GM18867 (cell line): ENCODE data around the gene ANKS4B.
"Not testable (repeated sequence)": the region's sequence is repeated elsewhere in the genome, so short reads cannot be mapped to it uniquely, and the experiment has no call there.

ENCODE experiments used
- ATAC-seq: cut with Tn5 transposase; IDR thresholded peaks from one replicate; pipeline ENCODE4 v1.9.1; 2021; ENCODE audit warnings: mild to moderate bottlenecking, moderate library complexity; ENCODE audit not compliant: unreplicated experiment

The ANKS4B gene

DNA sequence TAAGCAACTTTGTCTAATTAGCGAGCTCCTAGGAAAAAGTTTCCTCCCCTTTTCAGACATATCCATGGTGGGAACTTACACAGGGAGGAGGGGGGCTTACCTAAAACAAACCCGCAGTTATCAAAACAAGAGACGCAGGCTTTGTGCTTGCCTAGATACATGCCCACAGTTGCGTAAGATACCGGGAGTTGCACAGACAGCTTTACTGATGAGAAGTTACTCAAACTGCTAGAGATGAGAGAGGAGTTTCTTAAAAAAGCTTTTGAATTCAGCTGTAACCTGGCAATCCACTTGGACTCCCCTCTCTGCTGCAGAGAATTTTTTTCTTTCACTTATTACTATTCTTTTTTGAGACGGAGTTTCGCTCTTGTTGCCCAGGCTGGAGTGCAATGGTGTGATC, 15.3 kb upstream of the ANKS4B start:
- ATAC-seq, result no peak

DNA sequence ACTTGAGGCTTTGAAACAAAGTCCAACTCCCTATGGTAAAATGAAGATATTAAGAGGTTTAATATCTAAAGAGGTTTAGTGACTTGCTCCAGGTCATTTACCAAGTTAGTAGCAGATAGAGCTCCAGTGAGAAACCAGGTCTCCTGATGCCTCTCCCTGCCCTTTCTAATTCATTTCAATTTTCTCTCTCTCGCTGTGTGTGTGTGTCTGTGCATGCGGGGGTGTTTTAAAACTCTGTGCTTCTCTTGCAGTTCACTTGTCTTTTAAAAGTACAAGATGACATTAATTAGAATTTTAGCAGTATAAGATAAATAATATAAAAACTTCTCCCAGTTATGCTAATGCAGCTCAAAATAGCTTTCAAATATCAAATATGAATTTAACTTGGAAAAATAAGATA, 13.9 kb upstream of the ANKS4B start:
- no peak for ATAC-seq

DNA sequence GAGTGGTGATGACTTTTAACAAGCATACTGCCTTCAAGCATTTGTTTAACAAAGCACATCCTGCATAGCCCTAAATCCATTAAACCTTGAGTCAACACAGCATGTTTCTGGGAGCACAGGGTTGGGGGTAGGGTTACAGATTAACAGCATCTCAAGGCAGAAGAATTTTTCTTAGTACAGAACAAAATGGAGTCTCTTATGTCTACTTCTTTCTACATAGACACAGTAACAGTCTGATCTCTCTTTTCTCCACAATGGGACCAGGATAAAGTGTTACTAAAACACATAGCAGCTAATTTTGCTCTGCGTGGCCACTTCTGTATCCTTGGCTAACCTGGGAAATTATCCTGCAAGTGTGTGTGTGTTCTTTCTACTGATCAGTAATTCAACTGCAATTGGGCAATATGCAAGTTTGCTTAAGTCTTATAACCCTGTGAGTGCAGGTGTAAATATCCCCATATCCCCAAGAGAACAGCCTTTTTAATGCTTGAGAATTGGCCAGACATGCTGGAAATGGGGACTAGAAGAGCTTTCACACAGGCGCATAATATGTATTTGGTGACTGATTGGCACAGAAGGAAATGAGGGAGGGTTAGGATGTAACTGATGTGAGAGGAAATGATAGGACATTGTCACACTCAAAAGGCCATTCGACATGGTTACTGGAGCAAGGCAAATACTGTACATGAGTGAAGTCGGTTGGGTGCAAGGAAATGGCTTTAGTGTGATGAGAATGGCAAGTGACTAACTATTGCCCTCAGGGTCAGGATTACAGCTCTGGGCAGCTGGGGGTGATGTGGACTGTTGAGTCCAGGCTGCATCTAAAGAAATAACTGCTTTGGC, 10.8 kb upstream of the ANKS4B start:
- no peak for ATAC-seq

DNA sequence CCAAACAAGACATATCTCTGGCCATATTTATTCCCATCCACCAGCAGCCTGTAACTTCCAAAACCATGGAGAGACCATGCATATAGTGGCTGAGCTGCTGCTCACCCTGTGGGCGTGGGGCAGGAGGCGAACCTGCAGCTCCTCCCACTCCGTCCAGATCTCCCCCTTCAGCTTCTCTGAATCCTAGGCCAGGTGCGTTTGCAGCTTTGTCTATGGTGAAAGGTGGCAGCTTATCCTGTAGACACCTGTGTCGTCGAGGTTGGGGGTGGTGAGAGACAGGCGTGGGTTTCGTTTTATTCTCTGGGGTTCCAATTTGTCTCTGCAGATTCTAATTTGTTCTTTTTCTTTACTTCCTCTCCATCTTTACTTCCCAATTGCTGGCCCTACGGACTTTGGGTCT, 9.7 kb upstream of the ANKS4B start:
- no peak for ATAC-seq

DNA sequence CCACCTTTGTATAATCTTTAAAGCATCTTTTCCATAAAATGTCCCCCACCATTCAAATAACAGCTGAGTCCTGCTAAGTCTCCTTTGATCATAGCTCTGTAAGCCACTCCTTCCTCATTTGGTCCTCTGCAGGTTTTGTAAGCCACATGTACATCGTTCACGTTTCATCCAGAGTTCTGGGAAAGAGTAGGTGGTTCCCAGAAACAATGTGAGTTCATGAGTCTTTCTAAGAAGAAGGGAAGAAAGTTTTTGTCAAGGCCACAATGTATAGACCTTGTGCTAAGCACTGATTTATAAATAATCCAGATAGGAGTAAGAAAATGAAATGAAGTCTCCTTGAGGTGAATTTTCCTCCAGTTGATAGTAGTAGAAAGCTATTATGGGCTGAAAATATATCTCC, 8.7 kb upstream of the ANKS4B start:
- ATAC-seq, result no peak

DNA sequence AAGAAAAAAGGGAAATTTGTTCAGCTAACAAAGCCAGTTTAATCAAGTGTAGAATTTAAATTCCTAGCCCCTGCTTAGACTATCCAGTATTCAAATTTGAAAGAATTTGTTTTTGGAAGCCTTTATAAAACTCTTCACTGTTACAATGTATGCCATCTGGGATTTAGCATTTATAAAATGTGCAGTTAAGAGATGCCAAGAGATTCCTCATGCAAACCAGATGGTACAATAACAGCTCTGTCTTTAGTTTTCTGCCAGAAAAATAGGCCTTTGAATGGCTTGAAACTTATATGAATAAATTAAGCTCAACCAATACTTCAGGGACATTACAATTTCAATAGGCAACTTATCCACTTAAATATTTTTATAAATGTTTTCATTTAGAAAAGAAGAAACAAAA, 6.8 kb upstream of the ANKS4B start:
- ATAC-seq, result no peak

DNA sequence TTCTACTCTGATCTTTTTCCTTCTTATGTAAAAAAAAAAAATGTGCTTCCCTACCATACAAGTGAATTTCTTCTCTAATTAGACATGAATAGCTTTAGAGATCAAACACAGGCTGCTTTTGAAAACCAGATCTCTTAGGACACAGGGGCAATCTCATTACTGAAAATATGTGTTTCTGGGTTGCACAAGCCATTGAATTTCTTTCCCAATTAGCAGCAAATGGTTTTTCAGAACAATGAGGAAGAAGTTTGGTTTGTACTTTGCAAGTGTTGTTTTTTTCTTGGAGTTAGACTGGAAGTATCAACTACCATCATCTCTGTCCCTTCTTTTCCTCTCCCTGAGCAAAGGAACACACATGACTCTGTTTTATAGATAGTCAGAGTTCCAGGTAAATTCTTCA, 5.6 kb upstream of the ANKS4B start:
- no peak for ATAC-seq

DNA sequence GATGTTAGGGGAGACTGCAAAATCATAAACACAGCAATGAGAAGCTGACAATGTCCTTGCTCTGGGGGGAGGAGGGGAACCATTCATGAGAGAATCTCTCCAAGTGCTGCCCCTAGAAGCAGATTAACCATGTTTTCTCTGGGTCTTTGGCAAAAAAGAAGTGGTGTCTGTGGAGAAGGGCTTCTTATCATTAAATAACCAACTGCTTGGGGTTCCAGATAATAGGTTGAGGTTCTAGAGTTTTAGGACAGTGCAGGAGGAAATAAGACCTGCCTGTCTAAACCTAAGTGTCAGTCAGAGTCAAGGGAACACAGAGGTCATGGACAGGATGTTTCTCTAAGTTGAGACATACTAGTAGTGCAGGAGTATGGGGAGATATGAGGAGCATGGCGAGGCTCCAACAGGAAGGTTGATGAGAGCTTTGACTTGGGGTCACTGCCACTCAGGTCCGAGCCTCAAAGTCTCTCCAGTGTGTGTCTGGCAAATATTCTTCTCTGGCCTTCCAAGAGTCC, 5.1 kb upstream of the ANKS4B start:
- no peak for ATAC-seq

DNA sequence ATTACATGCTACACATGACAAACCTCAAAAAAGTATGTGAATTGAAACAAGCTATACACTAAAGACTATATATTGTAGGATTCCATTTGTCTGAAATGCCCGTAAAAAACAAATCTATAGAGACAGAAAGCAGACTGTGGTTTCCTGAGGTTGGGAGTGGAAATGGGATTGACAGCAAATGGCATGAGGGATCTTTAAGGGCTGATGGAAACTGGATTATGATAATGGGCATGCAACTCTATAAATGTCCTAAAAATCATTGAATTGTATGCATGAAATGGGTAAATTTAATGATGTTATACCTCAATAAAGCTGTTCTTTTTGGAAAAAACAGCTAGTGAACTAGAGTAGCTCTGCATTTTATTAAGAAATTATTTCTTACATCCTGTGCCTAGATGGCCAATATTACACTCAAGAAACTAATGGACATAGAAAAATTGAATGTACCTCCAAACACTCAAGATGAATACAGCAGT, 416 bp upstream of the ANKS4B start:
- no peak for ATAC-seq

DNA sequence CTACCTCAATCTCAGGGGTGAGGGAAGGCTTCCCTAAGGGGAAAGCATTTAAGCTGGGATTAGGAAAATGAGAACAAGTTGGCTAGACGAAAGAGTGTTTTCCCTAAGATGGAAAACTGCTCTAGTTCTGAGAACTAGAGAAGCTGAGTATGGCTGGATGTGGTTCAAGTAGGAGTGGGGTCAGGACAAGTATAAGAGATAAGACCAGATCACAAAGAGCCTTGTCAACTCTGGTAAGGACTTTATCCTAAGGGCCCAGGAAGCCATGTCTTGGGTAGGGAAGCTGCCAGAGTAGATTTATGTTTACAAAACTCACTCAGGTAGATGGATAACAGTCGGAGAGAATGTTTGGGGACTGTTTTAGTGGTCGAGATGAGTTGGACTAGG, 1.7 kb downstream of the ANKS4B start:
- no peak for ATAC-seq

DNA sequence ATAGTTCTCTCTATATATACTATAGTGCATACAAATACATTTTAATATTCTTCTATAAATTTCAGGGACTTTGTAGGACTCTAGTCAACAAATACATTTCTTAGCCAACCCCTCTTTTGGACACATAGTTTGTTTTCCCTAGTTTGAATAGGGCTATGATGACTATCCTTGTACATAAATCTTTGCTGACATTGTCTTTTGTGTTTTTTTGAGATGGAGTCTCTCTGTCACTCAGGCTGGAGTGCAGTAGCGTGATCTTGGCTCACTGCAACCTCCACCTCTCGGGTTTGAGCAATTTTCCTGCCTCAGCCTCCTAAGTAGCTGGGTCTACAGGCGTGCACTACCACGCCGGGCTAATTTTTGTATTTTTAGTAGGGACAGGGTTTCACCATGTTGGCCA, 3.3 kb downstream of the ANKS4B start:
- ATAC-seq, result no peak

DNA sequence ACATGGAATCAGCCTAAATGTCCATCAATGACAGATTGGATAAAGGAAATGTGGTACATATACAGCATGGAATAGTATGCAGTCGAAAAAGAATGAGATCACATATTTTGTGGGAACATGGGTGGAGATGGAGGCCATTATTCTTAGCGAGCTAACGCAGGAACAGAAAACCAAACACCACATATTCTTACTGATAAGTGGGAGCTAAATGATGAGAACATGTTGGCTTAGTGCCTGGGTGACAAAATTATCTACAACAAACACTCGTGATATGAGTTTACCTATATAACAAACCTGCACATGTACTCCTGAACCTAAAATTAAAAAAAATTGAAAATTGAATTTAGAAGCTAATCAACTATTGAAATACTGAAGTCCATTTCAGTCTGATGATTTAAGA, 6.1 kb downstream of the ANKS4B start:
- ATAC-seq, result no peak

DNA sequence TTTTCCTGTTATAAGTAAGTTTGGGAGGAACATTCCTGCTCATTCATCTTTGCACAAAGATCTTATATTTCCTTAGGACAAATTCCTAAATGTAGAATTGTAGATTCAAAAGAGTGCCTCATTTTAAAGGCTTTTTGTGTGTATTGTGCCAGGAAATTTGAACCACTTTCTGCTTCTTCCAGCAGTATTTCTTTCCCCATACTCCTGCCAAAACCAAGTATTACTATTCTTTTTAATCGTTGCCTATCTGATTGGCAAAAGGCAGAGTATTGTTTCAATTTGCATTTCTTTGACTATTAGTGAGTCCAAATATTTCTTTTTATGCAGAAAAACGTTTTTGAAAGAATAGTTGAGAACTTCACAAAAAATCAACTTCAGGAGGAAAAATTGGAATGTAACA, 9.3 kb downstream of the ANKS4B start:
- no peak for ATAC-seq

DNA sequence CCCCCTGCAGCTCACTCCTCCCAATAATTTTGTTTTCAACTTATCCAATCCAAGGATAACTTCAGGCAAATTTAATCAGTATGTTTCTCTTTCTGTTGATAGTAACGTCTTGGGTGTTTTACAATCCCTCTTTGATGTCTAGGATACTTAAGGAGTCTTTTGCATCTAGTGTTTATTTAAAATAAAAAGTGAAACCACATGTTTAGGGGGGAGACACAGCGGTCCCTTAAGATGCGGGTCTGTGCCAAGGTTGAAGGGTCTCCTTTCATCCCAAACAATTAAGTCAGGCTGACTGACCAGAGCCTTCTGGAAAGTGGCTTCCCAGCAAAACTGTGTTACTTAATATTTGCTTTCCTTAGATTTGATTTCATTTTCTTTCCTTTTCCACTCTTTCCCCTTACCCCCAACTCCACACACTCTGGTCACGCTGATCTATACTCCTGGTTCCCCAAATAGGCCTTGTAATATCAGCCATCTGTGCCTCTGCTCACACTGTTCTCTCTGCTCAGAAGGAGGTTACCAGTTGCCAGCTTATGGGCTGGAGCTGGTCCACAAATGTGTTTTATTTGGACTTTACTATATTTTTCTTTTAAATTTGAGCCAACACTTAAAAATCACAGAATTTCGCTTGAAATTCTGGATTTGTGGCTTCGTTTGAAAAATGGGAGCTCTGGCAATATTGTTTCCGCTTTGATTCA, 11.2 kb downstream of the ANKS4B start:
- ATAC-seq, result no peak

DNA sequence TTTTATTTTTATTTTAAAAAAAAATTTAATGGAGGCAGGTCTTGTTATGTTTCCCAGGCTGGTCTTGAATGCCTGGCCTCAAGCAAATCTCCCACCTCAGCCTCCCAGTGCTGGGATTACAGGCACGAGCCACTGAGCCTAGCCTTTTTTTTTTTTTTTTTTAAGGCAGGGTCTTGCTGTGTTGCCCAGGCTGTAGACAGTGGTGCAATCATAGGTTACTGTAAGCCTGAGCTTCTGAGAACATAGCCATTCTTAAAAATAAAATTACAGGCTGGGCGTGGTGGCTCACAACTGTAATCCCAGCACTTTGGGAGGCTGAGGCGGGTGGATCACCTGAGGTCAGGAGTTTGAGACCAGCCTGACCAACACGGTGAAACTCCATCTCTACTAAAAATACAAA, 14.7 kb downstream of the ANKS4B start:
- not testable (repeated sequence) for ATAC-seq

DNA sequence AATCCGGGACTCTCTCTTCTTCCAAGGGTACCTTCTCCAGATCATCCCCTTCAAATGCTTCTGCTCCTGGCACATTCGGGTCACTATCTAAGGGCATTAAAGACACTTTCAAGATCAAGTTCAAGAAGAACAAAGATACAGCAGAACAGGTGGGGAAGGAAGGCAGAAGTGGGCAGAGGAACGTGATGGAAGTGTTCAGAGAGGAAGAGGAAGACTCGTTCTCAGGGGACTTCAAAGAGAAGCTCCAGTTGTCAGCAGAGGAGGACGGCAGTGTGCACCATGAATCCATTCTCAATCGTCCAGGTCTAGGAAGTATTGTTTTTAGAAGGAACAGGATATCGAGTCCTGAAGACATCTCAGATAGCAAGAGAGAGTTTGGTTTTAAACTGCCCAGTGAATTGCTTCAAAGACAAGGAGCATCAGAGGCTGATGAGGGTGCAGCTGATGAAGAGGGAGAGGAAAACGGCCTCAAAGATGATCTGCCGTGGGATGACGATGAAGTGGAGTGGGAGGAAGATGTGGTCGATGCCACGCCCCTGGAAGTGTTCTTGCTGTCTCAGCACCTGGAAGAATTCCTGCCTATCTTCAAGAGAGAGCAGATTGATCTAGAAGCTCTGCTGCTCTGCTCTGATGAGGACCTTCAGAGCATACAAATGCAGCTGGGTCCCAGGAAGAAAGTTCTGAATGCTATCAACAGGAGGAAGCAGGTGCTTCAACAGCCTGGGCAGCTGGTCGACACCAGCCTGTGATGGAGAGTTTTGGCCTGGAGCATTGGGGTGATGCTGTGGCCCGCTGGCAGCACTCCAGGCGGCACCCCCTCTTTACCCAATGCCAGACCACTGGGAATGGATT, 16.8 kb downstream of the ANKS4B start:
- no peak for ATAC-seq

DNA sequence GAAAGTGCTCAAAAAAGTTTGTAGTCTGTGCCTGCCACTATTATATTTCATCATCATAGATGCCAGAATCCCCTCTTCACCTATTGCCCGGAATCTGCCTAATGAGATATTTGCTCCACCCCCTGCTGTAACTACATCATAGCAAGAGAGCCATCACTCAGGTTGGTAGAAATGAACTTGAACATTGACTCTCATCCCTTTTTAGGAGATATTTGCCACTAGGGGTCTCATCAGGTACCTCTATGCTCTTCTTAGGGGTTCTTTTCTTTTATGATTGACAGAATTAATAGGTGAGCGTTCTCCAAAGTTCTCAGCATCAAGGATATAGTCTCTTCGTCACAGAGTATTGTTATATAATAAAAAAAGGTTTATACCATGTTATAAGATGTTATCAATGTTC, 20.0 kb downstream of the ANKS4B start:
- ATAC-seq, result no peak

DNA sequence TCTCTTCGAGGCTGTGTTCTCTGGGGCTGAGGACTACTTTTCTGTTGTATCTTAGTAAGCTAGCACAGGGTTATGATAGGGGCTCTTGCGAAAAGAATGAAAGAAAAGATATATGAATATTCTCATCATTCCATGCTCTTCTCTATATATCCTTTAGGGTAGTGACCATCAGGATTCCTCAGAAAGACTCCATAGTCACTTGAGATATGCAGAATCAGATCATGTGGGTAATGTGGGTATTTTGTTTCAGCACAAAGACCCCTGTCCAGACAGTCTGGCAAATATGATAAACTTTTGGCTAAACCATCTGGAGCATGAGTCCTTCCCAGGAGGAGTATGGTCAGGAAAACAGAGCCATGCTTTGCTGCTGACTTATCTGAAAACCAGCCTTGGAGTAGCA, 23.1 kb downstream of the ANKS4B start:
- ATAC-seq, result no peak

DNA sequence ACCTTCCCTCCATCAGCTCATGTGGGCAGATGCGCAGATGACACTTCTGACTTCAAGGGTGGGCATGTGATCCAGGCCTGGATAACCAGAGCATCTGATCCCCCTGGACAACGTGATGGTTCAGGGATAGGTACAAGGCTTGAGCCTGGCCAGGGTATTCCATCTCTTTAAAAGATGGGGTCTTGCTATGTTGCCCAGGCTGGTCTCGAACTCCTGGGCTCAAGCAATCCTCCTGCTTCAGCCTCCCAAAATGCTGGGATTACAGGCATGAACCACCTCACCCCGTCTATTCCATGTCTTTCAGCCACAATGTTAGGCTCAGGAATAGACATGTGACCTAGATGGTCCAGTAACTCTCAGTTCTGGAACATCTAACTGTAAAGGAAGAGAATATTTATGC, 23.8 kb downstream of the ANKS4B start:
- no peak for ATAC-seq

DNA sequence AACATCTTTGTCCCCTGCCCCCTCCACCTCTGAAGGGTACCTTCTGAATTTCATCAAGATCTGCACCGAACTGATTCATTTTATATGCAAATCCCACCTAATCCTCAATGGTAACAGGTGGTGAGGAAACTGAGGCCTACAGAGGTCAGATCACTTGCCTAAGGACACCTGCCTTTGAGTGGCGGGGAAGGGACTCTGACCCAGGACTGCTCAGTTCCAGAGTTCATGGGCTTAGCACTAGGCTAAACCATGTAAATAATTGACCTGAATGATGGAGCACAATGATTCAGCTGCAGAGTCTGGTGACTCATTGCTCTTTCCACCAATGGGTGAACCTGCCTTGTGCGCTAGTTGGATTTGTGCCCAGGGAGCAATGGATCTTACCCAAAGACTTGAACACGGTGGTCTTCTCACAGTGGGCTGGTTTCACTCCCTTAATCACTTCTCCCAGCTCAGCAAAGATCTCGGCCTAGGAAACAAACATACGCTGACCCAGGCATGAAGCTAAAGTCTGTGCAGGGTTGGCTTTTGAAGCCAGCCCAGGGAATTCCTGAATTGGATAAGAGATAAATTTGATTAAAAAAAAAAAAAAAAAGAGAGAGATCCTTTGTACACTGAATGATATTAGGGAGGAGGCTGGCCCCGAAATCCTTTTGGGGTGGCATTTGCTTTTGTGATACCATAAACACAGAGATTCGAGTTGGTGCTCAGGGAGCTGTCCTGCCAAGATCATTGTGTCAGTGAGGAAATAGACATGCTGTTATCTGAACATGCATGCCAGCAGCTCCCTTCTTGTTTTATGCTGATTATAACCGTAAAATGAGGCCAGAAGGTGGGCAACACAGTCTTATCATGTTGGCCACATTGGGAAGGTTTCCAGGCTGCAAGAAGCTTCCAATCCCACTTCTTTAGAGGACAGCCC, 27.6 kb downstream of the ANKS4B start:
- ATAC-seq, result no peak
